Mucosa of rectum (tissue), 2 donors: ENCODE results near the gene MED27.
A peak's percentile ranks its signal among the peaks of the same experiment; 100 is the strongest.

Experiments used
- H3K27ac ChIP-seq, 2 donors: one replicate each; pipeline ENCODE4 v1.7.0; 2013; ENCODE audit warnings: inconsistent platforms in 2 of 2, low read depth in 2 of 2, low read length in 2 of 2
- H3K27me3 ChIP-seq, 2 donors: one replicate each; pipeline ENCODE4 v1.7.0; 2013; ENCODE audit warnings: low read length in 2 of 2; ENCODE audit not compliant: control insufficient read depth in 2 of 2, insufficient read depth in 2 of 2
- H3K36me3 ChIP-seq, 2 donors: one replicate each; pipeline ENCODE4 v1.7.0; 2013; ENCODE audit warnings: low read length in 2 of 2; ENCODE audit not compliant: control insufficient read depth in 2 of 2, insufficient read depth in 2 of 2
- H3K4me1 ChIP-seq, 2 donors: one replicate each; pipeline ENCODE4 v1.7.0; 2013; ENCODE audit warnings: low read length in 2 of 2, mild to moderate bottlenecking in 1 of 2; ENCODE audit not compliant: control insufficient read depth in 2 of 2, insufficient read depth in 2 of 2
- H3K4me3 ChIP-seq, 2 donors: one replicate each; pipeline ENCODE4 v1.7.0; 2013; ENCODE audit warnings: low read length in 2 of 2
- H3K9ac ChIP-seq, 2 donors: one replicate each; pipeline ENCODE4 v1.7.0; 2013; ENCODE audit warnings: low read length in 2 of 2, low read depth in 1 of 2, mild to moderate bottlenecking in 1 of 2
- H3K9me3 ChIP-seq, 2 donors: one replicate each; pipeline ENCODE4 v1.7.0; 2013; ENCODE audit warnings: low read length in 2 of 2; ENCODE audit not compliant: control insufficient read depth in 2 of 2
- donor health status: healthy.
- donor health status: Normal muscosa, but diverticular disease.

The MED27 gene

DNA sequence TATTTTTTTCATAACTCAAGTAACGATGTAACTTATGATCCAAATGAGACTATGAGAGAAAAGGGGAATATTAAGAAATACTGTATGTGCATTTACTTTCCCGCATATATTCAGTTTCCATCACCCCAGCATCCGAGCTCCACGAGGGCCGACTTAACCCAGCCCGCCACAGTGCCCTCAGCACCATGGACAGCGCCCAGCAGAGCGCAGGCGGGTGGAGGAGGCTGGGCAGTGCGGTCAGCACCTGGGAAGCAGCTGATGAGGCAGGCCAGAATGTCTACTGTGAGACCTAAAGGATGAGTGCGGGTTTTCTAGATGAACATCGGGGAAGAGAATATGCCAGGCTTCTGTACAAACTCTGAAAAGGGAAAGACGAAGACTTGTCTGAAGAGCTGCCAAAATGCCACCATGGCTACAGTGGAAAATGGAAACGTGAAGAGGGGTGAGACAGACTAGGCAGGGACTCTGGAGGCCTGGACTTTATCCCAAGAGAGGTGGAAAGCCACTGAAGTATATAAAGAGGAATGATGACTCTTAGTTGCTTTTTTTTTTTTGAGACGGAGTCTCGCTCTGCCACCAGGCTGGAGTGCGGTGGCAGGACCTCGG, 34.5 kb upstream of the MED27 start:
- Histone ChIP-seq H3K36me3 (no peaks in the 10 kb centered on the region), H3K27me3 (peaks cover 0 to 5% of the 10 kb centered on the region in 2 donors), H3K4me1 (no peaks in the 10 kb centered on the region), H3K9me3 (no peaks in the 10 kb centered on the region), H3K4me3 (no peak overlapping the region), H3K27ac (no peak overlapping the region), H3K9ac (no peak overlapping the region)

DNA sequence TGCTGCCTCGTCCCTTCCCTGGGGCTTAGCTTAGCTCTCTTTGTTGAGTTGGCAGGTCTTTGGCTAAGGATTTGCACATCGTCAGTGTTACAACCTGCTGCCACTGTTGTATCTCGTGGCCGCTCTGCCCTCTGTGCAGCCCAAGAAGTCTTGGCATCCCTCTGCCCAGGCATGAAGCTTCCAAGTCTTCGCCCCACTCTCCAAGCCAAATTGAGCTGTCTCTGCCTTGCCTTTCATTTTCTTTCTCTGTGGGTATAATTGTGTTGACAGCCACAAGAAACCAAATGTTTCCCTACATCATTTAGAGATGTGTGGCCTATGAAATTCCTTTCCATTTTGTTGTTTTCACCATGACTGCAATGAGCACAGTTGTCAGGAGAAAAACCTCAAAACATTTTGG, 29.6 kb upstream of the MED27 start:
- no peaks in the 10 kb centered on the region for H3K36me3 ChIP-seq
- no peak overlapping the region for H3K27ac ChIP-seq
- H3K9ac ChIP-seq = no peak overlapping the region
- H3K4me1 ChIP-seq = no peaks in the 10 kb centered on the region
- H3K4me3 ChIP-seq = no peak overlapping the region
- no peaks in the 10 kb centered on the region for H3K27me3 ChIP-seq
- H3K9me3 ChIP-seq = no peaks in the 10 kb centered on the region

DNA sequence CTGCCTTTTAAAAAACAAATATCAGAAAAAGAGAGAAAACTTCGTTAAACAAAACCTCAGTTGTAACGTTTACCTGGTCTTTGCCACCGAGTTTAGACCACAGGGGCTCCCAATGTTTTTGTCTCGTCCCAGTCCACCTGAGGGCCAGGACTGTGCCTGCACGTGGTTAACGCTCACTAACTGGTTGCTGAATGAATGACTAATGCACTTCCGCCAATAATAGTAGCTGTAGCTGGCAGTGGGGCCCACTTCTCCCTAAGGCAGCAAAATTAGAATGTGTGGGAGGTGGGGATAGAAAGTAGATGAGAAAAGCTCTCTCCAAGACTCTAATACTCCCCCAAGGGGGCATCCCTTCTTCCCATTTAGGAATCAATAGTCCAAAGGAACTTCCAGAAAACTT, 29.1 kb upstream of the MED27 start:
- H3K27me3 ChIP-seq = no peaks in the 10 kb centered on the region
- no peaks in the 10 kb centered on the region for H3K9me3 ChIP-seq
- no peak overlapping the region for H3K4me3 ChIP-seq
- H3K9ac ChIP-seq = no peak overlapping the region
- no peaks in the 10 kb centered on the region for H3K4me1 ChIP-seq
- H3K36me3 ChIP-seq = no peaks in the 10 kb centered on the region
- no peak overlapping the region for H3K27ac ChIP-seq

DNA sequence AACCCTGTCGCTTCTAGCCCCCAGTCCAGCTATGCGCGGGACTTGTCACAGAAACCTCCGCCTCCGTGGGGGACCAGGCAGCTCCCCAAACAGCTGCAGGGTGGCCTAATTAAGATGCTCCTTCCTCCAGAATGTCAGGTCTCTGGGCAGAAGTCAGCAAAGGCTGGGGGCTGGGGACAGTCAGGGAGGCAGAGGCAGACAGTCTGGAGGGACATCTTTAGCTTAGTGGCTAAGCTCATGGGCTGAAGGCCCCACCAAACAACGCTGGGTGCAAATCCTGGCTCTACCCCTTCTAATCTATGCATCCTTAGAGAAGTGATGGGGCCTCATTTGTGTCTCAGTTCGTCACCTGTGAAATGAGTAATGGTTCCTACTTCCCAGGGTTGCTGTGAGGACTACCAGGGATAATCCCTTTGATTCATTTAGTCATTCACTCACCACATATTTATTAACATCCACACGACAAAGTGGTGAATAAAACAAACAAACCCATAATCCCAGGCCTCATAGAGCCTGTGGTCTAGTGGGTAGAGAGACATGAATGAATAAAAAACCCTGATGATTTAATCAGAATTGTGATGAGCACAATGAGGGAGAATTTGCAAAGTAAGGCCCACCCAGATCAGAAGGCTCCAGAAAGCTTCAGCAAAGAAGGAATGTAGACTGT, 20.2 kb upstream of the MED27 start:
- Histone ChIP-seq H3K36me3 (no peaks in the 10 kb centered on the region), H3K27me3 (peaks cover 0 to 2% of the 10 kb centered on the region in 2 donors), H3K9ac (no peak overlapping the region), H3K27ac (no peak overlapping the region), H3K9me3 (no peaks in the 10 kb centered on the region), H3K4me3 (no peak overlapping the region), H3K4me1 (no peaks in the 10 kb centered on the region)

DNA sequence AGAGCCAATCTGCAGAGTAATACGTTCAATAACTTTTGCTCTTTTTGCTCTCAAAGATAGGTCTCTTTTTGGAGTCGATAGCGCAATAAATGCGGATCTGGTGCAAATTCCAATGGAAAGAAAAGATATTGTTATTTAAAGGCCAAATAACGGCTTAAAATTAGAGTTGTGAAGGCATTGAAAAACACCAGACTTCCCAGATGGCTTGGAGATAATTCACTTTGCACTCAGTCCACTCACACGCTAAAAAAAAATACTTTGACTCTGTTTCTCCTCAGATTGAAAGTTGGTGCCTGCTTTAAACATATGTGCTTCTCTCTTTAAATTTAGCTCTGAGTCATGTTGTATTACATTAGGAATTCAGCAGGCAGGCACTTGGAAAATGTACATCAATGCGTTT, 19.5 kb upstream of the MED27 start:
- no peak overlapping the region for H3K4me3 ChIP-seq

DNA sequence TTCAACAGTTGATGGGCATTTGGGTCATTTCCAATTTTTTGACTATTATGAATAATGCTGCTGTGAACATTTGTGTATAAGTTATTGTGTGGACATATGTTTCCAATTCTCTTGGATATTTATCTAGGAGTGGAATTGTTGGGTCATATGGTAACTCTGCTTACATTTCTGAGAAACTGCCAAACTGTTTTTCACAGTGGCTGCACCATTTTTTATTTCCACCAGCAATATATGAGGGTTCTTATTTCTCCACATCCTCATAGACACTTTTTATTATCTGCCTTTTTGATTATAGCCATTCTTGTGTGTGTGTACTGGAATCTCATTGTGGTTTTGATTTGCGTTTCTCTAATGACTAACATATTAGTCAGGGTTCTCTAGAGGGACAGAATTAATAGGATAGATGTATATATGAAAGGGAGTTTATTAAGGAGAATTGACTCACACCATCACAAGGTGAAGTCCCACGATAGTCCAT, 14.7 kb upstream of the MED27 start:
- no peaks in the 10 kb centered on the region for H3K4me1 ChIP-seq
- no peaks in the 10 kb centered on the region for H3K36me3 ChIP-seq
- H3K27me3 ChIP-seq = peaks cover 0 to 2% of the 10 kb centered on the region in 2 donors
- no peak overlapping the region for H3K9ac ChIP-seq
- no peak overlapping the region for H3K4me3 ChIP-seq
- no peak overlapping the region for H3K27ac ChIP-seq
- H3K9me3 ChIP-seq = no peaks in the 10 kb centered on the region

More for the DNA sequence above, 19.5 kb upstream of the MED27 start:
- Histone ChIP-seq H3K4me1 (no peaks in the 10 kb centered on the region), H3K27me3 (peaks cover 0 to 2% of the 10 kb centered on the region in 2 donors), H3K9me3 (no peaks in the 10 kb centered on the region), H3K36me3 (no peaks in the 10 kb centered on the region), H3K27ac (no peak overlapping the region), H3K9ac (no peak overlapping the region)

DNA sequence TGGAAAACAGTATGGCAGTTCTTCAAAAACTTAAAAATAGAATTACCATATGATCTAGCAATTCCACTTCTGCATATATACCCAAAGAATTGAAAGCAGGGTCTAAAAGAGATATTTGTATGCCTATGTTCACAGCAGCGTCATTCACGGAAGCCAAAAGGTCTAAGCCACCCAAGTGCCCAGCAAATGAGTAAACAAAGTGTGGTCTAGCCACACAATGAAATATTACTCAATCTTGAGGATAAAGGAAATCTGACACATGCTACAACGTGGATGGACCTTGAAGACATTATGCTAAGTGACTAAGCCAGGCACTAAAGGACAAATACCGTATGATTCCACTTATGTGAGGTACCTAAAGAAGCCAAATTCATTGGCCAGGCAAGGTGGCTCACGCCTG, 11.1 kb upstream of the MED27 start:
- Histone ChIP-seq H3K4me3 (no peak overlapping the region), H3K36me3 (no peaks in the 10 kb centered on the region), H3K4me1 (no peaks in the 10 kb centered on the region), H3K27me3 (no peaks in the 10 kb centered on the region), H3K9me3 (no peaks in the 10 kb centered on the region), H3K9ac (no peak overlapping the region), H3K27ac (no peak overlapping the region)

DNA sequence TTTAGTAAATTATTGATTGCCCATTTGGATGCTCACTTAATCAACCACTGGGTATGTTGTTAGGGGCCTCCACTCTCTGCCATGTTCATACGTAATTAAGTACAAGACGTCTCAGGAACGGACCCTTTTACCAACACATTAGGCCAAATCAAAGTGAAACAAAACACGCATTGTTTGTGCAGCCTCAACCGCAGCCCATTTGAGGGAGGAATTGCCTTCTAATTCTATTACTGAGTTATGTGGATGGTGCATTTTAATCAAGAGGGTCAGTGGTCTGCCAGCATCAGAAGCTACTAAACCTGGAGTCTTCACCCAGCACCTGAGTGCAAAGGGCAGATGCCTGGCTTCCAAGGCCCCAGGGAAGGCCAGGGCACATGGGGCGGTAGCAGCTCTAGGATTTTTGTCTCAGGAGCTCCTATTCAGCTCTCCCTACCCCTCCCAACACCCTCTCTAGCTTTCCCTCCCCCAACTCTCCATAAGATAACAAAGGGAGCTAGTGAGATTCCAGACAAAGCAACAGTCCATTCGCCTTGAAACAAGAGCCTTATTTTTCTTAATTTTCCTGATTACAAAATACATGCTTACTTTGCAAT, 7.9 kb upstream of the MED27 start:
- Histone ChIP-seq H3K4me3 (no peak overlapping the region), H3K9ac (no peak overlapping the region), H3K36me3 (no peaks in the 10 kb centered on the region), H3K9me3 (no peaks in the 10 kb centered on the region), H3K27ac (no peak overlapping the region), H3K27me3 (no peaks in the 10 kb centered on the region), H3K4me1 (no peaks in the 10 kb centered on the region)

DNA sequence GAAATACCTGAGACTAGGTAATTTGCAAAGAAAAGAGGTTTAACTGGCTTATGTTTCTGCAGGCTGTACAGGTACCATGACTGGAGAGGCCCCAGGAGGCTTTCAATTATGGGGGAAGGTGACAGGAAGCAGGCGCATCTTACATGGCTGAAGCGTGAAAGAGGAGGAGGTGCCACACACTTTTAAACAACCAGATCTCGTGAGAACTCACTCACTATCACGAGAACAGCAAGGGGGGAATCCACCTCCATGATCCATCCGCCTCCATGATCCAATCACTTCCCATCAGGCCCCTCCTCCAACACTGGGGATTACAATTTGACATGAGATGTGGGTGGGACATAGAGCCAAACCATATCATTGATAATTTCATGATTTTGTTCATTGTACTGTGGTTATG, 2.5 kb upstream of the MED27 start:
- Histone ChIP-seq H3K4me3 (no peak overlapping the region), H3K27ac (no peak overlapping the region), H3K4me1 (peaks cover 7 to 13% of the 10 kb centered on the region in 2 donors), H3K9me3 (no peaks in the 10 kb centered on the region), H3K27me3 (no peaks in the 10 kb centered on the region), H3K36me3 (no peaks in the 10 kb centered on the region), H3K9ac (no peak overlapping the region)

DNA sequence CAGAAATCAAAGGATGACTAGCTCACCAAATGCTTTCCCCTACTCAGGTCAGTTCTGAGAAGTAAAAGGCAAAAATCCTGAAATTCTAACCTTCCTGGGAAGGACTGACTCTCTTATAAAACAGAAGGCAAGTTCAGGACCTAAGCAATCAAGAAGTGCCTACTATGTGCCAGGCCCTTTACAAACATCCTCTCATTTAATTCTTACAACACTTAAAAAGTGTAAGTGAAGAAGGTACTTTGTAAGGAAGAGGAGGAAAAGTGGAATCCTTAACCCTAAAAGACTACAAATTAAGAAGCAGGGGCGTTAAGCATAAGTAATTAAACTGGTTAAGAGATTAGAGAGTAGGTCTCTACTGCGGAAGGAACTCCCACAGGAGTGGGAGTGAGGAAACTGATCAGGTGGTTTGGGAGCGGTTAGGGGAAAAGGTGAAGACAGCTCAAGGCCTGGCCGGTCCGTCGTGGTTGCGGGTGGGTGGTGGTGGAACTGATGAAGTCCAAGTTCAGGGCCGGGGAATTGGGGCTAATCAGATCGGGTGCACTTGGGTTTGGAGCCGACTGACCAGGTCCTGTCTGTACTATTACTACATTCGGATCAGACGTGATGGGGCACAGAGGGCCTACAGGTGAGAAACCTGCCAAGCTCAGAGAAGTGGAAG, 839 bp downstream of the MED27 start:
- peaks cover 7 to 13% of the 10 kb centered on the region in 2 donors for H3K4me1 ChIP-seq
- peak overlapping the region; percentile 91 to 99 for H3K4me3 ChIP-seq
- peak overlapping the region; percentile 80 to 95 for H3K9ac ChIP-seq
- H3K36me3 ChIP-seq = peaks cover 6 to 7% of the 10 kb centered on the region in 2 donors
- H3K27me3 ChIP-seq = no peaks in the 10 kb centered on the region
- H3K9me3 ChIP-seq = no peaks in the 10 kb centered on the region
- H3K27ac ChIP-seq = no peak overlapping the region
